ENCODE results near the gene ATF3. TPM values are rescaled to one million over a fixed set of nuclear protein-coding genes. Genes with fewer than 3 reads are reported as not detected.

The ATF3 gene
- total and polyA plus RNA-seq, 2 of the 4 experiments (the other 2 are of a cell fraction) = 9.9 to 12.3 TPM

- TF ChIP-seq RFX5 (IDR thresholded peaks at IDR 0.05; ENCODE audit: low read depth, low read length) (no peak), MAFK (IDR thresholded peaks at IDR 0.05; ENCODE audit: low read depth, low read length) (no peak), FOS (IDR thresholded peaks at IDR 0.05; ENCODE audit: low read depth, low read length) (no peak), NFE2L2 (IDR thresholded peaks at IDR 0.05; ENCODE audit: low read depth, low read length) (no peak), BHLHE40 (IDR thresholded peaks at IDR 0.05; ENCODE audit: low read depth, low read length) (no peak)
- H2BK5ac ChIP-seq (ENCODE audit: low read depth, low read length, poor library complexity, severe bottlenecking) = no peak overlapping the region
- H2AK5ac ChIP-seq (ENCODE audit: low read depth, low read length) = no peak overlapping the region
- H3K27ac ChIP-seq (ENCODE audit: insufficient read depth, low read length) = no peak overlapping the region
- no peak overlapping the region for H4K5ac ChIP-seq (ENCODE audit: low read depth, low read length)
- DNase-seq (no peak), ATAC-seq (ENCODE audit: low read depth) (no peak)
- no peaks in the 10 kb centered on the region for H3K9me3 ChIP-seq (ENCODE audit: control insufficient read depth, insufficient read depth, low read length)
- H3K9me1 ChIP-seq (ENCODE audit: insufficient read depth, low read length) = no peaks in the 10 kb centered on the region
- no peak overlapping the region for H3K14ac ChIP-seq (replicated peaks; ENCODE audit: low read depth, low read length)
- no peak overlapping the region for H3K4ac ChIP-seq (ENCODE audit: low read depth, low read length)
- CTCF ChIA-PET = no interaction called here
- no peaks in the 10 kb centered on the region for H4K20me1 ChIP-seq (ENCODE audit: insufficient read depth, low read length)
- H2AFZ ChIP-seq (replicated peaks; ENCODE audit: low read length, poor library complexity) = no peak overlapping the region
- intact Hi-C loops (cut with micrococcal nuclease) = no loop called here
- no peak overlapping the region for H2BK15ac ChIP-seq (ENCODE audit: low read depth, low read length)
- BruUV-seq (replicated peaks) = no TSS peak
- H3K27me3 ChIP-seq (ENCODE audit: control insufficient read depth, insufficient read depth, low read length) = no peaks in the 10 kb centered on the region
- no peak overlapping the region for H4K8ac ChIP-seq (ENCODE audit: low read depth in 2 of 2, low read length in 2 of 2)
- no peak overlapping the region for H3K18ac ChIP-seq (ENCODE audit: low read depth, low read length)
- POLR2A ChIA-PET (ENCODE audit: unreplicated experiment) = no interaction called here
- H4K91ac ChIP-seq (ENCODE audit: insufficient read depth, low read depth, low read length) = no peak overlapping the region
- H2BK120ac ChIP-seq (ENCODE audit: low read depth, low read length) = no peak overlapping the region
- H3K4me1 ChIP-seq (ENCODE audit: control insufficient read depth, insufficient read depth, low read length) = peaks cover 2% of the 10 kb centered on the region; the same call in 1 of the 2 replicates
- H3K4me3 ChIP-seq (ENCODE audit: insufficient read depth, low read depth, low read length) = no peak overlapping the region
- no peak overlapping the region for H3K56ac ChIP-seq (ENCODE audit: extremely low read depth, insufficient read depth, low read length)
- no CpG with 5 or more reads among the region's 2 CpGs for WGBS, 2 experiments (ENCODE audit: extremely low coverage in 2 of 2, insufficient read length in 1 of 2)
- dilution Hi-C loops (cut with HindIII; ENCODE audit: low sequenced_read_pairs, unreplicated experiment) = no loop called here
- H3K9ac ChIP-seq (ENCODE audit: low read depth, low read length) = no peak overlapping the region
- no peak overlapping the region for H2BK20ac ChIP-seq (ENCODE audit: low read depth, low read length)
- H3K79me1 ChIP-seq (ENCODE audit: low read depth in 1 of 2, low read length in 2 of 2) = no peaks in the 10 kb centered on the region
- H3K4me2 ChIP-seq (ENCODE audit: low read depth, low read length) = no peak overlapping the region
- in situ Hi-C loops (cut with MboI; ENCODE audit: low sequenced_read_pairs) = no loop called here
- no peaks in the 10 kb centered on the region for H3K36me3 ChIP-seq (ENCODE audit: control insufficient read depth, insufficient read depth, low read length)
- no peak overlapping the region for H3K23ac ChIP-seq (ENCODE audit: low read depth, low read length)
- H2AK9ac ChIP-seq (replicated peaks; ENCODE audit: low read depth, low read length, poor library complexity) = no peak overlapping the region
Measured at GRCh38 chr1:212575333-212575732, 33.2 kb upstream of the ATF3 start.
